NK-92 (cell line): ENCODE measurements around the gene TAF5L.
"Not testable (repeated sequence)": the region's sequence is repeated elsewhere in the genome, so short reads cannot be mapped to it uniquely, and the experiment has no call there.

Experiments
- DNase-seq: peaks from one replicate; lab custom pipeline; 2025; ENCODE audit not compliant: unreplicated experiment; lab: John Stamatoyannopoulos, UW

The TAF5L gene

DNA sequence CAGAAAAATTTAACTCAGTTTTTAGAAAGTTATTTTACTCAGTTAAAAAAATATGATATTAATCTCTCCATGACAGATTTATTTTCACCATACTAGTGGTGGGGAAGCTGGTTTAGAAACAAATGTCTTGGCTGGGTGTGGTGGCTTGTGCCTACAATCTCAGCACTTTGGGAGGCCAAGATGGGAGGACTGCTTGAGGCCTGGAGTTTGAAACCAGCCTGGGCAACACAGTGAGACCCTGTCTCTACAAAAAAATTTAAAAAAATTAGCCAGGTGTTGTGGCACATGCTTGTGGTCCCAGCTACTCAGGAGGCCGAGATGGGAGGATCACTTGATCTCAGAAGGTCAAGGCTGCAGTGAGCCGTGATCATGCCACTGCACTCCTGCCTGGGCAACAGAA, 17.3 kb downstream of the TAF5L start:
- DNase-seq: no peak

DNA sequence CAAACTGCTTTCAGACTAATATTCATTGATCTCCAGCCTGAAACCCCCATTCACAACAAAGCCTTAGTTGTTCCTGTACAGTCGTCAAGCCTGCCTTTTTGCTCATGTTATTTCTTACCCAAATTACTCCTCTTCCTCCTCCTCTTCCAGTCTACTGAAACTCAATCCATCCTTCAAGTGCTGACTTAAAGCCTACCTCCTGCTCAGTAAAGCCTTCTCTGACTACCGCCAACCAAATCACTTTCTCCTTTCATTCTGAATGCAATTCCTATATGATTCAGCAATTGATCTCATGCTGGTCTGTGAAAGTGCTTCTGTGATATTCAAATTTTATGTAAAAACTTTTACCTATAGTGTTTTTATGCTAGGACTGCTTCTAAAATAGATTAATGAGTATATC, 18.6 kb downstream of the TAF5L start:
- no peak for DNase-seq

GRCh38 chr1:229603371-229604005, 22.4 kb downstream of the TAF5L start:
- no peak for DNase-seq

- DNase-seq: no peak
Observed at GRCh38 chr1:229600229-229600628, 25.7 kb downstream of the TAF5L start.

DNA sequence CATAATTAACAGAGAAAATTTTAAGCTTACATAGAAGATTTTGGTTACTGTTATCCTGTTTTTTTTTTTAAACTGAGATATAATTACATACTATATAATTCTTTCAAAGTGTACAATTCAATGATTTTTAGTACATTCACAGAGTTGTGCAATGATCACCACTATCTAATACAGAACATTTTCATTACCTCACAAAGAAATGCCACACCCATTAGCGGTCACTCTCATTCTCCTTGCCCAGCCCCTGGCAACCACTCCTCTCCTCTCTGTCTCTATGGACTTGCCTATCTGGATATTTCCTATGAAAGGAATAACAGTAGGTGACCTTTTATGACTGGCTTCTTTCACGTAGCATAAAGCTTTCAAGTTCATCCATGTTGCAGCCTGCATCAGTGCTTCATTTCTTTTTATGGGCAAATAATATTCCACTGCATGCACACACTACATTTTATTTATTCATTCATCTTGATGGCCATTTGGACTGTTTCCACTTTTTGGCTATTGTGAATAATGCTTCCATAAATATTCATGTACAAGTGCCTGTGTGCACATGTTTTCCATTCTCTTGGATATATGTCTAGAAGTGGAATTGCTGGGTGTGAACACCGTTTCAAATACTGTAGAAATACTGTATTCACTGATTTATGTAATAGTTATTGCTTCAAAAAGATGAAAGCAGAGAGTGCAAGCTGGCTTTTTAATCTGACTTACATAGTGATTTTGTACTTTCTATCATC, 26.5 kb downstream of the TAF5L start:
- no peak for DNase-seq

DNA sequence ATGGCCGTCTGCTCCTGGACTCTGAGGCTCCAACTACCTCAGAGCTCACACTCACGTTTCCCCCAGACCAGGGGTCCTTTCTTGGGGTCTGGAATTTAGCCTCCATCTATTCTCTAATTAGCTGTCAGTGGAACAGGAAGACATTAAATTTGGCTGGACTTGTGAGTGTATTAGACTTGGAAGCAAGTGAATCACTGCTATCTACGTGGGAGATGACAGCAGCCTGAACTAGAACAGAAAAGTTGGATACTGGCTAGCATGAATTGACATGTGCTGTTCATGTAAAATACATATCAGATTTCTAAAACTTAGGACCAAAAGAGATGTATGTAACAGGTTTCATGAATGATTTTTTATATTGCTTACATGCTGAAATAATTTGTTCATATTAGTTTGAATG, 28.0 kb downstream of the TAF5L start:
- no peak for DNase-seq

DNA sequence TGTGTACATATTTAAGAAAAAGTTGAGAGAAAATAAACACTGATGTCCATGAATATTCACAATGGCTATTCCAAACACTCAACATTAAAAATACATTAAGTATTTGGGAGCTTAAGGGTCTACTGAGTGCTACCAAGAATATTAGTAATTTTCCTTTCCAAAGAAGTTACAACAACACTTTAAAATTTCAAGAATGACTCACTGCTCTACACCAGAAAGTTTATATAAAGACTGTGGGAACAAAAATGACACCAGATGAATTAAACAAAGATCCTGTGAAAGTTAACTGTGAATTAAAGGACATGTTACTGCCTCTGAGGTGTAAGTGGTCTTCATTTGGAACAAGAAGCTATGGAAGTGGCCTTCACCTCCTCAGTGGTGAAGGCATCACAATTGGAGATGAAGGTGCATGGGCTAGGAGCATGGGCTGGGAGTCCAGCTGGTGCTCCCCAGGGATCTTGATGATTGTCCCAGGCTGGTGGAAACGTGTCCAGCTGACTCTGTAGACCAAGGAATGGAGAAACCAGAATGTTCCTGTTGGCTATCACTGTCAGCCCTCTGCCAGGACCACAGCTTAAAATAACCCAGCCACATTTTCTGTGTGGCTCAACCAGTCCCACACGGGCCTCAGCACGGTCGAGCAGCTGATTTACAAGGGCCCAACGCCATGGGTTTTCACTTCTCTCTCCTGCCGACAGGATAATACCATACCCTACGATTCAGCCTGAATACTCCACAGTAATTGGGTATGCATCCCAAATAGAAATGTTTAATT, 28.8 kb downstream of the TAF5L start:
- DNase-seq: no peak

GRCh38 chr1:229595876-229596275, 30.0 kb downstream of the TAF5L start:
- DNase-seq: not testable (repeated sequence)

DNA sequence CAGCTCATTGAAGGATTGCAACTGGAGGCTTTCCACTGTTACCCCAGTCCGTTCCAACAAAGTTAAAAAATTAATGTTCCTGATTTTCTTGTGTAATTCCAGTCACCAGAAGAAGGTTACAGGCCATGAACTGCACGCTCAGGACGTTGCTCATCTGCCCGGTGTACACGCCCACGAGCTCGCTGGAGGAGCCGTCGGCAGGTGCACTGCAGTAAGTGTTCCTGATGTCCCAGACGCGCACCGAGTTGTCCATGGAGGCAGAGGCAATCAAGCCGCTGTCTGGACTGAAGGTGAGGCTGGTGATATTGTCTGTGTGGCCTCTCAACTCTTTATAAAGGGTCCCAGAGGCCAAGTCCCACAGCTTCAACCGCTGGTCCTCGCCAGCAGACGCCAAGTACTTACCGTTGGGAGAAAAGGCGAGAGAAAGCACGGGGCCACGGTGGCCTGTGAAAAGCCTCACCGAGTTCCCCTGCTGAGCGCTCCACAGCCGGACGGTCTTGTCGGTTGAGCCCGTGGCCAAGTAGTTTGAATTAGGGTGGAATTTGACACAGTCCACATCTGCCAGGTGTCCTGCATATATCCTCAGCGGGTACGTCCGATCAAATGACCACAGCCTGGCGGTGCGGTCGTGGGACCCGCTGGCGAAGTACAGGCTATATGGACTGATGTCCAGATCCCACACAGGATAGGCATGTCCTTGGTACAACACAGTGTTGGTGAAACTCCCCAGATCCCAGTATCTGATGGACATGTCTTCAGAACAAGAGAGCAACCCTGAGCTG, 31.5 kb downstream of the TAF5L start:
- no peak for DNase-seq

GRCh38 chr1:229593800-229594199, 32.1 kb downstream of the TAF5L start:
- DNase-seq: no peak

DNA sequence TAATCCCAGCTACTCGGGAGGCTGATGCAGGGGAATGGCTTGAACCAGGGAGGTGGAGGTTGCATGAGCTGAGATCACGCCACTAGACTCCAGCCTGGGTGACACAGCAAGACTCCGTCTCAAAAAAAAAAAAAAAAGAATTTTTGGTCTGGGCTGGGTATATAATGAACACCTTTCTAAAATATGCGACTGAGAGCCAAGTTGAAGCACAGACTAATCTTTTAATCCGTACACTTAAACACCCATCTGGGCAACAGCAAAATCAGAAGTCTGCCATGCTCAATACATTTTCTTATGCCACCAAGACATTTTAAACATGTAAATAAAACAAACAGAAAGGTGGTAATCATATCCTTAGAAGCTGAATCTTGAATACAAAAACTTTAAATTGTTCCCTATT, 35.8 kb downstream of the TAF5L start:
- DNase-seq: no peak

- no peak for DNase-seq
Observed at GRCh38 chr1:229585338-229585737, 40.6 kb downstream of the TAF5L start.

- no peak for DNase-seq
Observed at GRCh38 chr1:229582715-229583114, 43.2 kb downstream of the TAF5L start.

DNA sequence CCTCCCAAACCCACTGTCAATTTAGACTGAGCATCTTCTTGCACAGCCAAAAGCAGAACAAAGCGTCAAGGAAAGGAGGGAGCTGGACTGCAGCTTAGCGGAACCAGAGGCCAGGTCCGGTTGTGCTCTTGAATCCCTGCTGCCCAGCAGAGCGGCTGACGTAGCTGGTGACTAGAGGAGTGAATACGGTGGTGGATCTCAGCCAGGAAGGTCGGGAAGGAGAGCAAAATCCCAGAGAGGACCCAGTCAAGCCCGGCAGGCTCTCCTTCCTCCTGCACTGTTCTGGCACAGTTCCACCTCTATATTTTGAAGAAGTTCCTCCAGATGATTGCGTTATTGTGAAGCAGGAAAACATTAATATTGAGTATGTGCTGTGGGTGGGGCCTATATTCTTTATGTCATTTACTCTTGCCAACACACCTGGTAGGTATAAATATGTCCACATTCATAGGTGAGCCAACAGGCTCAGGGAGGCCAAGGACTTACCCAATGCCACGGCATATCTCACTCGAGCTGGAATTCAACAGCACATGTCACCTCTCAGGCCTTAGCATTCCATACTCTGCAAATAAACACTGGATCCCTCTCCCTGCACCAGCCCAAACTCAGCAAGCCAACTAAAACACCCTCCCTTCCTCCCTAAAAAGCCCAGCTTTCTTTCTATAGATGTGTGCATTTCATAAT, 43.8 kb downstream of the TAF5L start:
- DNase-seq: no peak

DNA sequence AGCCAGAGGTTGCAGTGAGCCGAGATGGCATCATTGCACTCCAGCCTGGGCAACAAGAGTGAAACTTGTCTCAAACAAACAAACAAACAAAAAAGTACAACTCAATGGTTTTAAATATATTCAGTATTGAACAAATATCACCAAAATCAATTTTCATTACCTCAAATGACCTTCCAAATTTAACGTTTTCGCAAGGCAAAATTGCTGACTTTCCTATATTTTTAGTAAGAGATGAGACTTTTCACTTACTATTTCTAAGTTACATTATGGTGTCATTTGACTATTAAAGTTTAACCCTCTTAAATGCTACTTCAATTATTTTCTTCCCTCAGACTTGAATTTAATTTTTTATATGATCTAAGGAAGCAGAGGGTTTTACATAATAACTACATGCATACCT, 44.4 kb downstream of the TAF5L start:
- DNase-seq: no peak

DNA sequence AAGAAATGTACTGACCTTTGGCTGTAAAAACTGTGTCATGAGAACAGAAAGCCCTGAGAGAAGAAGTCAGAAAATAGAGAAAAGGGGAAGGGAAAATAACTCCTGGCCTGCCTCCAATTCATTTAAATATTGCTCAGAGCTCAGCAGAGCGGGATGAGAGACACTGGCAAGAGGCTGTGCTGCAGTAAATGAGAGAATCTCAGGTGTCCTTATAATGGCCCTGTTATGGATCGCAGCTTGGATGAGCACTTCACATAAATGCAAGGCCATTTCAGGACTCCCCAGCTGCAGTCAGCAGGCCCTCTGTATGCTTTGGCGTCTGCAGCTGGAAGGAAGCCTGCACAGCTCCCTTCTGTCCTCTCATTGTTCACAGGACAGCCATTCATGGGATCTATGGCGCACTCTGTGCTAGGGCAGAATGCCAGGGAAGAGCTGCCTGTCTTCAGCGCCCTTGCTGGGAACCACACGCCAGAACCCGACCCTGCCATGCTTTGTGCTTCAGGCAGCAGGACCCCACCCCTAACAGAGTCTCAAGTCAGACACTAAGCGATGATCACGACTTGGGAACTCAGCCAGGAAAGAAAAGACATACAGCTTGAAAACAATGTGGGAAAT, 46.8 kb downstream of the TAF5L start:
- no peak for DNase-seq

DNA sequence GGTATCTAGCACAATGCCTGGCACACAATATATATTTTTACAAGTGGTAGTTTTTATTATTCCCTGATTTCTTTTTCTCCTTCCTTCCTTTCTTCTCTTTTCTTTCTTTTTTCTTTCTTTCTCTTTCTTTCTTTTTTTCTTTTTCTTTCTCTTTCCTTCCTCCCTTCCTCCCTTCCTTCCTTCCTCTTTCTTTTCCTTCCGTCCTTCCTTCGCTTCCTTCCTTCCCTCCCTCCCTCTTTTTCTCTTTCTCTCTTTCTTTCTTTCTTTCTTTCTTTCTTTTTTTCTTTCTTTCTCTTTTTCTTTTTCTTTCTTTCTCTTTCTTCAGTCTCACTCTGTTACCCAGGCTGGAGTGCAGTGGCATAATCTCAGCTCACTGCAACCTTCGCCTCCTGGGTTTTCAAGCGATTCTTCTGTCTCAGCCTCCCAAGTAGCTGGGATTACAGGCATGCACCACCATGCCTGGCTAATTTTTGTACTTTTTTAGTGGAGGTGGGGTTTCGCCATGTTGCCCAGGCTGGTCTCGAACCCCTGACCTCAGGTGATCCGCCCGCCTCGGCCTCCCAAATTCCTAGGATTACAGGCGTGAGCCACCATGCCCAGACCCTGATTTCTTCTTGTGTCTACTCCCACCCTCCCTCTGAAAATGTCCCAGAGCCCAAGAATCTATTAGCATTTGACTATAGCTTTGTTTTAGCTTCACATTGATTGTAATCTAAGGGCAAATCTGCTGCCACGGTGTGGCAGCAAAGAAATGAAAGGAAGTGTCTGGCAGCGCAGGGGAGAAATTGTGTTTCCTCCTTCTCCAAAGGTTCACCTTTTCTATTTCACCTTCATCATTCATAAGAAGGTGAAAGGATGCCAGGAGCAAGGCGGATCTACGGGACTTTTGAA, 47.5 kb downstream of the TAF5L start:
- DNase-seq: no peak

DNA sequence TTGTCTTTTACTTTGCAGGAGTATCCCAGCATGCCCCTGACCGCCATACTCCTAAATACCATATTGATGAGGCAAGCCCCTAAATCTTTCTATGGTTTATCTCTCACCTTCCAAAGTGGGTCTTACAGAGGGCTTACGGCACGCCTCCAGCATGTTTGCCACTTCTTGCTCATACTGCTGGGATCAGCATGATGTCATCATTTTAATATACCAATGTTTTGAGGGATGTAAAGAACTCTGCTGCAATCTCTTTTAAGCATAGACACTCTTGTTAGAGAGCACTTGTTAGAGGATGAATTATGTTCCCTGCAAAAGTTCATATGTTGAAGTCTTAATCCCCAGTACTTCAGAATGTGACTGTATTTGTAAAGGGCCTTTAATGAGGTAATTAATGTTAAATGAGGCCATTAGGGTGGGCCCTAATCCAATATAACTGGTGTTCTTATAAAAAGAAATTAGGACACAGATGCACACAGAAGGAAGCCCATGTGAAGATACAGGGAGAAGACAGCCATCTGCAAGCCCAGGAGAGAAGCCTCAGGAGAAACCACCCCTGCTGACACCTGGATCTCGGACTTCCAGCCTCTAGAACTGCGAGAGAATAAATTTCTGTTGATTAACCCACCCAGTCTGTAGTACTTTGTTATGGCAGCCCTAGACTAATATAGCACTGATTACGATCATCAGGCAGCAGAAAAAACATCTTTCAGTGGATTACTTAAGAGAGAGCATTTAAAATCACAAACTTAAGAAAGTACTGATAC, 51.1 kb downstream of the TAF5L start:
- no peak for DNase-seq

GRCh38 chr1:229572286-229572685, 53.6 kb downstream of the TAF5L start:
- DNase-seq: no peak
